Breast epithelium (tissue), 4 donors: Measurements from ENCODE around the gene ATRNL1. TPM values are rescaled to one million over a fixed set of nuclear protein-coding genes. Genes with fewer than 3 reads are reported as not detected.

Experiments
- DNase-seq, 2 donors: peaks; one replicate each; pipeline ENCODE4 v3.0.0-alpha.2; 2019; ENCODE audit warnings: low spot score in 2 of 2
- H3K27ac ChIP-seq, 2 donors: fragments of 200-600 bp; sonication (generic) in 1 of 2; one replicate each; pipeline ENCODE4 v1.5.1; 2016 to 2019; ENCODE audit warnings: mild to moderate bottlenecking in 1 of 2
- H3K27me3 ChIP-seq, 2 donors: fragments of 200-600 bp; sonication (generic) in 1 of 2; one replicate each; pipeline versions ENCODE4 v1.5.1 to v1.6.0; 2017 to 2019; ENCODE audit warnings: control low read depth in 1 of 2, mild to moderate bottlenecking in 1 of 2
- H3K36me3 ChIP-seq: fragments of 200-600 bp; one replicate; pipeline ENCODE4 v1.5.1; 2019
- H3K4me1 ChIP-seq, 2 donors: fragments of 200-600 bp; sonication (generic); one replicate each; pipeline ENCODE4 v1.5.1; 2016 to 2019; ENCODE audit warnings: control low read depth in 1 of 2
- H3K4me3 ChIP-seq, 3 donors: fragments of 200-600 bp; sonication (generic); 1 replicate in 2 of 3; 2 replicates in 1 of 3; pipeline ENCODE4 v1.5.1; 2016 to 2019; ENCODE audit warnings: mild to moderate bottlenecking in 3 of 3, moderate library complexity in 2 of 3
- H3K9me3 ChIP-seq, 2 donors: fragments of 200-600 bp; sonication (generic) in 1 of 2; one replicate each; pipeline ENCODE4 v1.5.1; 2016 to 2019; ENCODE audit warnings: control low read depth in 1 of 2
- POLR2A ChIP-seq: fragments of 450-650 bp; IDR thresholded peaks from one replicate; pipeline ENCODE4 v1.6.1; 2016; ENCODE audit warnings: antibody characterized with exemption, mild to moderate bottlenecking, moderate library complexity
- POLR2AphosphoS5 ChIP-seq, 3 donors: sonication (generic); formaldehyde crosslinking; IDR thresholded peaks; one replicate each; pipeline ENCODE4 v1.6.1; 2017; ENCODE audit warnings: antibody characterized with exemption in 3 of 3
- intact Hi-C: fragments of 100-400 bp; cut with DNase I; formaldehyde crosslinking; loops from one replicate; pipeline ENCODE4 v1.15.1; 2023; ENCODE audit warnings: low total_unique reads
- total RNA-seq, 3 donors: library from RNA; depleted of rRNA; stranded (reverse); fragments of >200 nt; gene quantifications; one replicate each; pipeline ENCODE4 v1.1.0, GENCODE V29; 2016
- TF ChIP-seq, protein P1 (sequence below), 3 donors: fragments of 450-650 bp; IDR thresholded peaks; one replicate each; pipeline ENCODE4 v1.5.1; 2016 to 2017; ENCODE audit warnings: antibody characterized with exemption in 3 of 3, mild to moderate bottlenecking in 3 of 3, moderate library complexity in 3 of 3

The ATRNL1 gene
- total RNA-seq, 3 donors from 2014 or later: 0.16 to 11.4 (median 2.9) TPM

GRCh38 chr10:115845921-115846320 lies 752.8 kb downstream of the ATRNL1 start:
- H3K27me3 ChIP-seq: no peaks in the 10 kb centered on the region
- H3K27ac ChIP-seq: no peak overlapping the region
- intact Hi-C loops: no loop called here
- DNase-seq: no peak
- no peak for TF ChIP-seq POLR2A
- no peak for TF ChIP-seq POLR2AphosphoS5 (IDR thresholded peaks at IDR 0.05)
- TF ChIP-seq, protein P1, sequence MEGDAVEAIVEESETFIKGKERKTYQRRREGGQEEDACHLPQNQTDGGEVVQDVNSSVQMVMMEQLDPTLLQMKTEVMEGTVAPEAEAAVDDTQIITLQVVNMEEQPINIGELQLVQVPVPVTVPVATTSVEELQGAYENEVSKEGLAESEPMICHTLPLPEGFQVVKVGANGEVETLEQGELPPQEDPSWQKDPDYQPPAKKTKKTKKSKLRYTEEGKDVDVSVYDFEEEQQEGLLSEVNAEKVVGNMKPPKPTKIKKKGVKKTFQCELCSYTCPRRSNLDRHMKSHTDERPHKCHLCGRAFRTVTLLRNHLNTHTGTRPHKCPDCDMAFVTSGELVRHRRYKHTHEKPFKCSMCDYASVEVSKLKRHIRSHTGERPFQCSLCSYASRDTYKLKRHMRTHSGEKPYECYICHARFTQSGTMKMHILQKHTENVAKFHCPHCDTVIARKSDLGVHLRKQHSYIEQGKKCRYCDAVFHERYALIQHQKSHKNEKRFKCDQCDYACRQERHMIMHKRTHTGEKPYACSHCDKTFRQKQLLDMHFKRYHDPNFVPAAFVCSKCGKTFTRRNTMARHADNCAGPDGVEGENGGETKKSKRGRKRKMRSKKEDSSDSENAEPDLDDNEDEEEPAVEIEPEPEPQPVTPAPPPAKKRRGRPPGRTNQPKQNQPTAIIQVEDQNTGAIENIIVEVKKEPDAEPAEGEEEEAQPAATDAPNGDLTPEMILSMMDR (IDR thresholded peaks at IDR 0.05): no peak
- no peak overlapping the region for H3K4me3 ChIP-seq
- no peaks in the 10 kb centered on the region for H3K36me3 ChIP-seq
- H3K9me3 ChIP-seq: no peaks in the 10 kb centered on the region
- no peaks in the 10 kb centered on the region for H3K4me1 ChIP-seq

- no peak for DNase-seq
- Histone ChIP-seq H3K36me3 (no peaks in the 10 kb centered on the region), H3K4me1 (no peaks in the 10 kb centered on the region), H3K27ac (no peak overlapping the region), H3K27me3 (no peaks in the 10 kb centered on the region), H3K9me3 (no peaks in the 10 kb centered on the region), H3K4me3 (no peak overlapping the region)
- TF ChIP-seq POLR2AphosphoS5 (IDR thresholded peaks at IDR 0.05): no peak
- TF ChIP-seq, protein P1 (IDR thresholded peaks at IDR 0.05): no peak
- TF ChIP-seq POLR2A: no peak
- intact Hi-C loops: no loop called here
Measured at GRCh38 chr10:115846528-115846927, 753.4 kb downstream of the ATRNL1 start.

DNA sequence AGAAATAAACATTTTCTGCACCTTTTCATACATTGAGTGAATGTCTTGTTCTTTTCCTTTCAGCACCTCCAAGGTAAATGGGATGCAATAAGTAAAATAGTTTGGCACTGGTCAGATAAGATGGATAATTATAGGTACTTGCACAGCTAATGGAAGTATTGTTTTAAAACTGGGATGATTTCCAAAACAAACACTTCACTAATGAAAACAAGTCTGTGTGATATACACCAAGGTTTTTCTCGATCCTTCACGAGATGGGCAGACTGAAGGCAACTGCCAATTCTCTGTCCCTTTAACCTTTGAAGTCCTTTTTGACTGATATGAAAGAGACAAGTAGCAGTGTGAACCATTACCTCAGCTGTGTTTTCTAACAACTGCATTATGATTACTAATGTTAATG lies 756.0 kb downstream of the ATRNL1 start:
- H3K4me1 ChIP-seq: no peaks in the 10 kb centered on the region
- H3K27me3 ChIP-seq: no peaks in the 10 kb centered on the region
- TF ChIP-seq POLR2A (no peak), POLR2AphosphoS5 (IDR thresholded peaks at IDR 0.05) (no peak)
- TF ChIP-seq, protein P1 (IDR thresholded peaks at IDR 0.05): no peak
- no peaks in the 10 kb centered on the region for H3K9me3 ChIP-seq
- DNase-seq: no peak
- no peak overlapping the region for H3K27ac ChIP-seq
- intact Hi-C loops: no loop called here
- no peak overlapping the region for H3K4me3 ChIP-seq
- no peaks in the 10 kb centered on the region for H3K36me3 ChIP-seq

- DNase-seq: no peak
- no peak overlapping the region for H3K27ac ChIP-seq
- intact Hi-C loops: no loop called here
- H3K36me3 ChIP-seq: no peaks in the 10 kb centered on the region
- no peaks in the 10 kb centered on the region for H3K9me3 ChIP-seq
- H3K4me3 ChIP-seq: no peak overlapping the region
- no peaks in the 10 kb centered on the region for H3K27me3 ChIP-seq
- TF ChIP-seq POLR2AphosphoS5 (IDR thresholded peaks at IDR 0.05) (no peak), POLR2A (no peak)
- TF ChIP-seq, protein P1 (IDR thresholded peaks at IDR 0.05): no peak
- H3K4me1 ChIP-seq: no peaks in the 10 kb centered on the region
Measured at GRCh38 chr10:115850666-115851065, 757.5 kb downstream of the ATRNL1 start.

- intact Hi-C loops: no loop called here
- H3K27me3 ChIP-seq: no peaks in the 10 kb centered on the region
- no peaks in the 10 kb centered on the region for H3K4me1 ChIP-seq
Measured at GRCh38 chr10:115851695-115852094, 758.5 kb downstream of the ATRNL1 start.

More at GRCh38 chr10:115851695-115852094, 758.5 kb downstream of the ATRNL1 start:
- DNase-seq: no peak
- H3K27ac ChIP-seq: no peak overlapping the region
- no peak overlapping the region for H3K4me3 ChIP-seq
- no peaks in the 10 kb centered on the region for H3K9me3 ChIP-seq
- TF ChIP-seq POLR2A (no peak), POLR2AphosphoS5 (IDR thresholded peaks at IDR 0.05) (no peak)
- TF ChIP-seq, protein P1 (IDR thresholded peaks at IDR 0.05): no peak
- H3K36me3 ChIP-seq: no peaks in the 10 kb centered on the region
